Loucy (cell line): ENCODE results near the gene PYGB.

Experiments used
- H2AFZ ChIP-seq: fragments of 200-600 bp; sonication (generic); 2 replicates; pipeline ENCODE4 v1.6.0; 2016; ENCODE audit warnings: antibody characterized with exemption, mild to moderate bottlenecking, low read length, moderate library complexity
- H3F3A ChIP-seq: fragments of 200-600 bp; 2 replicates; pipeline ENCODE4 v1.6.0; 2016; ENCODE audit warnings: antibody characterized with exemption, low read depth, mild to moderate bottlenecking
- H3K27me3 ChIP-seq: fragments of 200-600 bp; sonication (generic); 2 replicates; pipeline ENCODE4 v1.6.1; 2014; ENCODE audit warnings: low read length, mild to moderate bottlenecking; ENCODE audit not compliant: insufficient read depth, poor library complexity, severe bottlenecking
- H3K36me3 ChIP-seq: fragments of 200-600 bp; sonication (generic); 2 replicates; pipeline ENCODE4 v1.6.1; 2016; ENCODE audit warnings: low read length; ENCODE audit not compliant: insufficient read depth
- H3K4me1 ChIP-seq: fragments of 200-600 bp; sonication (generic); 2 replicates; pipeline ENCODE4 v1.5.1; 2014; ENCODE audit warnings: low read length, mild to moderate bottlenecking; ENCODE audit not compliant: insufficient read depth, poor library complexity, severe bottlenecking
- H3K4me2 ChIP-seq: fragments of 200-600 bp; sonication (generic); 2 replicates; pipeline ENCODE4 v1.6.0; 2014; ENCODE audit warnings: antibody characterized with exemption, low read length, low read depth, mild to moderate bottlenecking; ENCODE audit not compliant: poor library complexity, severe bottlenecking
- H3K4me3 ChIP-seq: fragments of 200-600 bp; sonication (generic); 2 replicates; pipeline ENCODE4 v1.5.1; 2014; ENCODE audit warnings: low read length, mild to moderate bottlenecking, mixed read lengths; ENCODE audit not compliant: poor library complexity, severe bottlenecking
- H3K79me2 ChIP-seq: fragments of 200-600 bp; sonication (generic); 2 replicates; pipeline ENCODE4 v1.6.1; 2014; ENCODE audit warnings: low read length; ENCODE audit not compliant: insufficient read depth
- H3K9ac ChIP-seq: fragments of 200-600 bp; sonication (generic); 2 replicates; pipeline ENCODE4 v1.6.0; 2014; ENCODE audit warnings: mild to moderate bottlenecking, low read depth, low read length, moderate library complexity; ENCODE audit not compliant: poor library complexity, severe bottlenecking
- H3K9me2 ChIP-seq: fragments of 200-600 bp; sonication (generic); replicated peaks from 2 replicates; pipeline ENCODE4 v1.6.1; 2016; ENCODE audit warnings: low read depth, low read length, mixed read lengths
- H3K9me3 ChIP-seq: fragments of 200-600 bp; sonication (generic); 2 replicates; pipeline ENCODE4 v1.6.1; 2014; ENCODE audit warnings: mild to moderate bottlenecking, antibody characterized with exemption, low read length, low read depth; ENCODE audit not compliant: insufficient read depth
- H4K20me1 ChIP-seq: fragments of 200-600 bp; sonication (generic); 2 replicates; pipeline ENCODE4 v1.6.0; 2014; ENCODE audit warnings: antibody characterized with exemption, low read length, mild to moderate bottlenecking; ENCODE audit not compliant: insufficient read depth, poor library complexity, severe bottlenecking
- CTCF ChIP-seq: fragments of 200-600 bp; sonication (generic); conservative IDR thresholded peaks from 2 replicates; pipeline ENCODE4 v1.5.1; 2014; ENCODE audit warnings: mild to moderate bottlenecking, antibody characterized with exemption, low read length
- EZH2phosphoT487 ChIP-seq: fragments of 200-600 bp; IDR thresholded peaks from 2 replicates; pipeline ENCODE4 v1.6.1; 2018; ENCODE audit warnings: antibody characterized with exemption, mild to moderate bottlenecking, moderate library complexity, borderline replicate concordance

Gene PYGB

GRCh38 chr20:25271486-25272222 lies 23.8 kb downstream of the PYGB start:
- Histone ChIP-seq H3K4me2 (no peak overlapping the region), H3K79me2 (no peaks in the 10 kb centered on the region), H3K9me3 (no peaks in the 10 kb centered on the region), H3K36me3 (peaks cover 68% of the 10 kb centered on the region; the same call in 1 of the 2 replicates), H2AFZ (no peak overlapping the region), H3K4me1 (no peaks in the 10 kb centered on the region), H3F3A (no peaks in the 10 kb centered on the region), H4K20me1 (no peaks in the 10 kb centered on the region), H3K4me3 (no peak overlapping the region), H3K27me3 (no peaks in the 10 kb centered on the region), H3K9ac (no peak overlapping the region), H3K9me2 (no peaks in the 10 kb centered on the region)
- TF ChIP-seq EZH2phosphoT487 (no peak), CTCF (no peak)

DNA sequence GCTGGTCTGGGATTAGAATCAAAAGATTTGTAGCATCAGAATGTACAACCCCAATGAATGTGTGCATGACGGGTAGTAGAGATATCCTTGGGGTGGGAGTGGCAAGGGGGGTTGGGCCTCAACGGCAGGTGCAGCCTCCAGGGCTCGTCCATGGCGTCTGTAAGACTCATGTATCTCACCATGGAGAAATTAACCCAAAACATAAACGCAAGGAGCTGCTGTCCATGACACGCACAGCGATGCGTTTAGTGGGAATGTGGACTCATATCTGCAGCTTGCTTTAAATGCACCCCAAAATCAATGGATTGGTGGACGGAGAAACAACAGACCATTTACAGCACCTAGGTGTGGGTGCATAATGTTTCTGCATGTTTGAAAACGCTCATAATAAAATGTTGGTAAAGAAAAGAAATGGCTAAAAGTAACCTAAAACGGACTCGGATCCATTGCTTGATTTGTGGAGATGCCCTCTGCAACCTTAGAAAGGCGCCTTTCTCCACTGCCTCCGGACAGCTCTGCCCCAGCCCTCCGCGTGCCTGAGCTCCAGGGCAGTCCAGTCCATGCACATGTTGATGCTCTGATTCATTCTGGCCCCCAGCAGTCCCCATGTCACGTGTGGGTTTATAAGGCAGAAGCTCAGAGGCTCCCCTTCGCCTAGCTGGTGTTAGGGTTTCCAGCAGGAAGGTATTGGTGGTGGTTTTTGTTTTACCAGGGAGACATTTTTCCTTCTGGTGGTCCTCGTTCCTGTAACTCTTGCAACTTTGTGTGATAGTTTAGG lies 24.5 kb downstream of the PYGB start:
- Histone ChIP-seq H3K9ac (no peak overlapping the region), H3K27me3 (no peaks in the 10 kb centered on the region), H3K4me1 (no peaks in the 10 kb centered on the region), H3K9me3 (no peaks in the 10 kb centered on the region), H3K9me2 (no peaks in the 10 kb centered on the region), H3K79me2 (no peaks in the 10 kb centered on the region), H4K20me1 (no peaks in the 10 kb centered on the region), H3K4me2 (no peak overlapping the region), H3K36me3 (peaks cover 76% of the 10 kb centered on the region; the same call in 1 of the 2 replicates), H3K4me3 (no peak overlapping the region), H2AFZ (no peak overlapping the region), H3F3A (no peaks in the 10 kb centered on the region)
- TF ChIP-seq CTCF (no peak), EZH2phosphoT487 (no peak)

DNA sequence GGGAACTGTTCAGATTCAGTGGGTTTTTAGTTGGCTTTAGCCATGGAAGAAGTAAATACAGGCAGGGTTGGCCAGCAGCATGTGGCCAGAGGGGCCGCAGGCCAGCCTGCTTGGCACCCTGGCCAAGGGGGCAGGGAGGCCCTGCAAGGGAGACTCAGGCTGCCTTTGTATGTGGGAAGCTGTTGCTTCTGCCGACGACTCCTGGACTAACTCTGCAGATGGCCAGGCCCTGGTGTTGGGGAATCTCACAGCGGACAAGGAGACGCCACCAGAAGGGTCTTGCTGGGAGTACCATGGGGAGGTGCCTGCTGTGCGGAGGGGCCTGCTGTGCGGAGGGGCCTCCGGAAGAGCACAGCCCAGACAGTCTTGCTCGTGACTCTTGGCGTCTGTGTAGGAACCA lies 25.2 kb downstream of the PYGB start:
- Histone ChIP-seq H3K9me2 (no peaks in the 10 kb centered on the region), H3K9ac (no peak overlapping the region), H3K27me3 (no peaks in the 10 kb centered on the region), H3K9me3 (no peaks in the 10 kb centered on the region), H2AFZ (no peak overlapping the region), H3F3A (no peaks in the 10 kb centered on the region), H3K4me3 (no peak overlapping the region), H3K4me2 (no peak overlapping the region), H4K20me1 (no peaks in the 10 kb centered on the region), H3K36me3 (peaks cover 82% of the 10 kb centered on the region; the same call in 1 of the 2 replicates), H3K4me1 (no peaks in the 10 kb centered on the region), H3K79me2 (no peaks in the 10 kb centered on the region)
- TF ChIP-seq EZH2phosphoT487 (no peak), CTCF (no peak)
